H1 (cell line): Measurements from ENCODE around the gene TIMP4. TPM values are rescaled to one million over a fixed set of nuclear protein-coding genes. Genes with fewer than 3 reads are reported as not detected.

Source experiments
- POLR2AphosphoS5 ChIP-seq: IDR thresholded peaks from 2 replicates; pipeline ENCODE4 v1.6.1; 2011; ENCODE audit warnings: low read depth, low read length
- SIX5 ChIP-seq: IDR thresholded peaks from 2 replicates; pipeline ENCODE4 v1.6.1; 2011; ENCODE audit warnings: mild to moderate bottlenecking, low read depth, low read length
- polyA plus RNA-seq, 7 experiments: library from polyadenylated mRNA; depleted of rRNA in 3 of 7; stranded (reverse) in 5 of 7; unstranded in 2 of 7; fragments of >200 nt in 5 of 7; fragments of 200-250 nt in 2 of 7; gene quantifications; 1 replicate in 5 of 7; 2 replicates in 1 of 7; 4 replicates in 1 of 7; pipeline versions ENCODE4 v1.2.1 to v1.2.3, GENCODE V29; 2011 to 2013; ENCODE audit warnings: missing spikeins in 2 of 7, mixed read lengths in 2 of 7
- total RNA-seq: library from RNA; stranded (reverse); fragmentation: NEBNext Ultra II Directional; extraction: Animal tissue kit (Norgen Biotek cat#: 25700); gene quantifications from 2 replicates; pipeline ENCODE4 v1.2.1, GENCODE V29; 2021

The TIMP4 gene
- total and polyA plus RNA-seq, 2 of the 8 experiments (the other 6 are each of a cell fraction or from before 2014, with no cell fraction given), result 5.1 to 8.7 TPM

- TF ChIP-seq SIX5, result no peak
- no peak for TF ChIP-seq POLR2AphosphoS5
- TF ChIP-seq, all 59 proteins: peak for 0
Observed at GRCh38 chr3:12127391-12127790, 31.3 kb downstream of the TIMP4 start (continued).
